Ramos (cell line): Measurements from ENCODE around the gene EIF5A2.
"Not testable (repeated sequence)": the region's sequence is repeated elsewhere in the genome, so short reads cannot be mapped to it uniquely, and the experiment has no call there.

Experiments used
- in situ Hi-C: fragments of 300-500 bp; cut with MboI; formaldehyde crosslinking; loops from one replicate; pipeline ENCODE4 v1.14.3; 2022; ENCODE audit warnings: low sequenced_read_pairs; ENCODE audit not compliant: unreplicated experiment

The EIF5A2 gene

GRCh38 chr3:170897978-170898377 is 10.5 kb downstream of the EIF5A2 start:
- in situ Hi-C loops, result no loop called here

GRCh38 chr3:170897199-170897598 is 11.2 kb downstream of the EIF5A2 start:
- in situ Hi-C loops, result not testable (repeated sequence)

GRCh38 chr3:170896781-170897180 is 11.7 kb downstream of the EIF5A2 start:
- in situ Hi-C loops, result no loop called here

- in situ Hi-C loops, result not testable (repeated sequence)
Observed at GRCh38 chr3:170896333-170896732, 12.1 kb downstream of the EIF5A2 start.

GRCh38 chr3:170893895-170894294 is 14.5 kb downstream of the EIF5A2 start:
- in situ Hi-C loops, result no loop called here

GRCh38 chr3:170889630-170890029 is 18.8 kb downstream of the EIF5A2 start:
- in situ Hi-C loops, result no loop called here

GRCh38 chr3:170889132-170889531 is 19.3 kb downstream of the EIF5A2 start:
- in situ Hi-C loops, result no loop called here

DNA sequence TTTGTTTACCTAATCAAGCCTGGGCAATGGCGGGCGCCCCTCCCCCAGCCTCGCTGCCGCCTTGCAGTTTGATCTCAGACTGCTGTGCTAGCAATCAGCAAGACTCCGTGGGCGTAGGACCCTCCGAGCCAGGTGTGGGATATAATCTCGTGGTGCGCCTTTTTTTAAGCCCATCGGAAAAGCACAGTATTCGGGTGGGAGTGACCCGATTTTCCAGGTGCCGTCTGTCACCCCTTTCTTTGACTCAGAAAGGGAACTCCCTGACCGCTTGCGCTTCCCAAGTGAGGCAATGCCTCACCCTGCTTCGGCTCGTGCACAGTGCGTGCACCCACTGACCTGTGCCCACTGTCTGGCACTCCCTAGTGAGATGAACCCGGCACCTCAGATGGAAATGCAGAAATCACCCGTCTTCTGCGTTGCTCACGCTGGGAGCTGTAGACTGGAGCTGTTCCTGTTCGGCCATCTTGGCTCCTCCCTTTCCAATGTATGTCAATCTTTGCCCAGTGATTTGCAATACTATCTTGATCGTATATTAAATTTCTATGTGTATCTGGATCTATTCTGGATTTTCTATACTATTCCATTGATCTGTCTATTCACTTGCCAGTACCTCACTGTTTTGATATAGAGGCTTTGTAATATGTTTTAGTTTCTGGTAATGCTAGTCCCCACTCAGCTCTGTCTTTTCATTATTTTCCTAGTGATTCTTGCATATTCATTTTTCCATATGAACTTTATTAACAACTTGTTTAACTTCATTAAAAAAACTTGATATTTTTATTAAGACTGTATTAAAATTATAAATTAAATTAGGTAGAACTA is 24.1 kb downstream of the EIF5A2 start:
- in situ Hi-C loops, result not testable (repeated sequence)

GRCh38 chr3:170878688-170879087 is 29.7 kb downstream of the EIF5A2 start:
- in situ Hi-C loops, result not testable (repeated sequence)

GRCh38 chr3:170877311-170877710 is 31.1 kb downstream of the EIF5A2 start:
- in situ Hi-C loops, result not testable (repeated sequence)

DNA sequence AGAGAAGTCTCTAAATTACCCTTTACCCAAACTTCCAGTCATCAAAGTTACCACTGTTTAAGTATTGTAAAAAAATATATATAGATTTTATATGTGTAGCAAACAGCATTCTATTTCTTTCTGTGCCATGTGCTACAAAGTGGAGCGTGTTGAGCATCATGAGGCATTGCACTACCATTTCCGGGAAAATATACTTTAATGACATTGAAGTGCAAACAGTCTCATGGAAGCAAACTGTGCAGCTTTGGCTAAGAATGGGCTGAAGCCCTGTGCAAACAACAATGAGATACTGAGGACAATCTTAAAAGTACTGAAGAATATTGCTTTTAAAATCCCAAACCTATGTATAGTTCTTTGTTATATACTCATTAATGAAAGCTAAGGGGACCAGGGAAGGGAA is 31.9 kb downstream of the EIF5A2 start:
- in situ Hi-C loops, result no loop called here

- in situ Hi-C loops, result no loop called here
Observed at GRCh38 chr3:170869645-170870593, 38.5 kb downstream of the EIF5A2 start, which contains the start of gene RPL22L1. TSS of gene RPL22L1 (minus strand) at chr3:170870195. CDS start at chr3:170870167, 28 bp downstream.

DNA sequence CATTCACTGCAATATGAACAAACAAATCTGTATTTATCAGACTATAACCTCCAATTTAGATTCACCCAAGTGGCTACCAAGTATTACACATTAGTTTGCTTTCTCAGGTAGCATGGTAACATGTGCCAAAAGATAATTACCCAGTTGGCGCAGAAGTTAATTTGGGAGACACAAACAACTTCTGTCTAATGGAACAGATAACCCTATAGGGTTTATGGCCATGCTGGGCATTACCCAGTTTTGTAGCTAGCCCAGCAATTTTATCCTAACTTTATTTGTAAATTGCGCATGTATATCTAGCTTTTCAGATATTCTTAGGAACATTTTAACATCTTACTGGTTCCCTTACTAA is 39.2 kb downstream of the EIF5A2 start:
- in situ Hi-C loops, result no loop called here

GRCh38 chr3:170868577-170869238 is 39.7 kb downstream of the EIF5A2 start:
- in situ Hi-C loops, result no loop called here

- in situ Hi-C loops, result no loop called here
Observed at GRCh38 chr3:170867143-170867937, 41.1 kb downstream of the EIF5A2 start.

DNA sequence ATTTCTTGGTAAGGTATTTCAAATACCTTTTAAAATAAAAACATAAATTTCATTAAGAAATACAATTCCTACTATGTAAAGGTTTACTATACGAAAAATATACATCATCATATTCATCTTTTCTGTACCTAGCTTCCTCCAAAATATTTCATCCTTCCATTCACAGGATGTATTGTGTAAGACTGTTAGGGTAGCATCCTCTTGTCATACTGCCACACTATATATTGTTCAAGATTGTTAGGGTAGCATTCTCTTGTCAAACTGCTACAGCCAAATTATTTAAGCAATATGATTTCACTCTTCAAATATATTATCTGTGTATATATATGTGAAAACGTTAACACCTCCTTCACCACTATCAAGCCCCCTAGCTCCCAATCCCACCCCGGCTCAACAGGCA is 41.9 kb downstream of the EIF5A2 start:
- in situ Hi-C loops, result no loop called here

DNA sequence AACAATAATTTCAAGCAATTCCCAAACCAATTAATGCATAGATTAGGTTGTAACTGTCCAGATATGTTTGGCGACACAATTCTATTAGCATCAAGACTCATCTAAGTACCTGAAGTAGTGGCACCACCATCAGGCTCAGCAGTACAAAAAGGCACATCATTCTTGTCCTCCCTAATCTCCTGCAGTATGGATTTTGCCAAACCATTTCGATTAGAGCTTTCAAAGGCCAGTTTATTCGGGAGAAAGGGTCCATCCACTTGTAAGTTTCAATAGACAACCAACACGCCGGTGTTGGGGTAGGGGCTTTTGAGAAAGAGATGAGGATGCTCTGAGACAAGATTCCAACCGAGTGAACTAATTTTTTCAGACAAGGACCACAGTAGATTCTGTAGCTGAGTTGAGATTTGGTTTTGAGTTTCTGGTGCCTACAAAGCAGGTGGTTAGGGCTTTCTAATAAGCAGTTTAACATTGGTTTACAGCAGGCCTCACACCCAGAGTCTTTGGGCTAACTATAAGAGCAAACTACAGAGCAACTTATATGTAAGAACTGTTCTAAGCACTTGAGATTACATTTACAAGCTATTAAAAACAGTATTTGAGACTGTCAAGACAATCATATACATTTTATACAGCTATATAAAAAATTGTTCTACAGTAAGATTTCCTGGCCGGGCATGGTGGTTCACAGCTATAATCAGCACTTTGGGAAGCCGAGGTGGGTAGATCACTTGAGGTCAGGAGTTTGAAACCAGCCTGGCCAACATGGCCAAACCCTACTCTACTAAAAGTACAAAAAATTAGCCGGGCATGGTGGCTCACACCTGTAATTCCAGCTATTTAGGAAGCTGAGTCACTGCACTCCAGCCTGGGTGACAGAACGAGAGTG is 43.0 kb downstream of the EIF5A2 start:
- in situ Hi-C loops, result no loop called here

- in situ Hi-C loops, result no loop called here
Observed at GRCh38 chr3:170864525-170865208, 43.8 kb downstream of the EIF5A2 start.
